ENCODE measurements around the gene EIF2B5. TPM values are rescaled to one million over a fixed set of nuclear protein-coding genes. Genes with fewer than 3 reads are reported as not detected.

Gene EIF2B5
- total and polyA plus RNA-seq, 2 of the 13 experiments (the other 11 are each of a cell fraction or from before 2014, with no cell fraction given) = 38.4 to 60.2 TPM

- TF ChIP-seq, protein P1, sequence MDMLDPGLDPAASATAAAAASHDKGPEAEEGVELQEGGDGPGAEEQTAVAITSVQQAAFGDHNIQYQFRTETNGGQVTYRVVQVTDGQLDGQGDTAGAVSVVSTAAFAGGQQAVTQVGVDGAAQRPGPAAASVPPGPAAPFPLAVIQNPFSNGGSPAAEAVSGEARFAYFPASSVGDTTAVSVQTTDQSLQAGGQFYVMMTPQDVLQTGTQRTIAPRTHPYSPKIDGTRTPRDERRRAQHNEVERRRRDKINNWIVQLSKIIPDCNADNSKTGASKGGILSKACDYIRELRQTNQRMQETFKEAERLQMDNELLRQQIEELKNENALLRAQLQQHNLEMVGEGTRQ (IDR thresholded peaks at IDR 0.05; ENCODE audit: low read depth, low read length) = no peak
- TF ChIP-seq, protein P1 (CRISPR knock-in tag; IDR thresholded peaks at IDR 0.05; ENCODE audit: borderline replicate concordance) = no peak
- TF ChIP-seq ZNF430 (CRISPR knock-in tag; IDR thresholded peaks at IDR 0.05) (no peak), ZFP41 (CRISPR knock-in tag; IDR thresholded peaks at IDR 0.05; ENCODE audit: borderline replicate concordance) (no peak), ZMAT3 (CRISPR knock-in tag; conservative IDR thresholded peaks at IDR 0.05) (no peak), HHEX (CRISPR knock-in tag; IDR thresholded peaks at IDR 0.05) (no peak), ERF (CRISPR knock-in tag; IDR thresholded peaks at IDR 0.05) (peak; percentile 16; the same call in 1 of the 2 replicates), TMF1 (CRISPR knock-in tag; IDR thresholded peaks at IDR 0.05; ENCODE audit: low read depth) (peak; percentile 28; the same call in 1 of the 2 replicates), ZNF256 (CRISPR knock-in tag; conservative IDR thresholded peaks at IDR 0.05) (no peak), ESRRA (CRISPR knock-in tag; IDR thresholded peaks at IDR 0.05; ENCODE audit: low read depth) (0 out of 2 replicates have a peak, but pooled peaks have one; percentile 5), ZFP37 (CRISPR knock-in tag; IDR thresholded peaks at IDR 0.05; ENCODE audit: borderline replicate concordance) (no peak), TBX2 (CRISPR knock-in tag; IDR thresholded peaks at IDR 0.05; ENCODE audit: borderline replicate concordance) (no peak; the same call in 1 of the 2 replicates), ZNF18 (CRISPR knock-in tag; IDR thresholded peaks at IDR 0.05; ENCODE audit: insufficient replicate concordance) (no peak), ZNF224 (CRISPR knock-in tag; IDR thresholded peaks at IDR 0.05) (no peak), MAFG (CRISPR knock-in tag; IDR thresholded peaks at IDR 0.05) (no peak), ZNF556 (CRISPR knock-in tag; IDR thresholded peaks at IDR 0.05; ENCODE audit: borderline replicate concordance) (no peak; the same call in 1 of the 2 replicates), PCBP2 (optimal IDR thresholded peaks at IDR 0.05; ENCODE audit: low read depth, low read length, poor library complexity, severe bottlenecking) (no peak), ZNF367 (CRISPR knock-in tag; IDR thresholded peaks at IDR 0.05; ENCODE audit: borderline replicate concordance) (no peak)
- TF ChIP-seq, protein P2, sequence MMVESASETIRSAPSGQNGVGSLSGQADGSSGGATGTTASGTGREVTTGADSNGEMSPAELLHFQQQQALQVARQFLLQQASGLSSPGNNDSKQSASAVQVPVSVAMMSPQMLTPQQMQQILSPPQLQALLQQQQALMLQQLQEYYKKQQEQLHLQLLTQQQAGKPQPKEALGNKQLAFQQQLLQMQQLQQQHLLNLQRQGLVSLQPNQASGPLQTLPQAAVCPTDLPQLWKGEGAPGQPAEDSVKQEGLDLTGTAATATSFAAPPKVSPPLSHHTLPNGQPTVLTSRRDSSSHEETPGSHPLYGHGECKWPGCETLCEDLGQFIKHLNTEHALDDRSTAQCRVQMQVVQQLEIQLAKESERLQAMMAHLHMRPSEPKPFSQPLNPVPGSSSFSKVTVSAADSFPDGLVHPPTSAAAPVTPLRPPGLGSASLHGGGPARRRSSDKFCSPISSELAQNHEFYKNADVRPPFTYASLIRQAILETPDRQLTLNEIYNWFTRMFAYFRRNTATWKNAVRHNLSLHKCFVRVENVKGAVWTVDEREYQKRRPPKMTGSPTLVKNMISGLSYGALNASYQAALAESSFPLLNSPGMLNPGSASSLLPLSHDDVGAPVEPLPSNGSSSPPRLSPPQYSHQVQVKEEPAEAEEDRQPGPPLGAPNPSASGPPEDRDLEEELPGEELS (CRISPR knock-in tag; IDR thresholded peaks at IDR 0.05) = no peak
These were observed 19.9 kb downstream of the EIF2B5 start, which contains the start of gene DVL3 (continued) for GRCh38 chr3:184154885-184155643.
